ENCODE data around the gene SARDH.

DNA sequence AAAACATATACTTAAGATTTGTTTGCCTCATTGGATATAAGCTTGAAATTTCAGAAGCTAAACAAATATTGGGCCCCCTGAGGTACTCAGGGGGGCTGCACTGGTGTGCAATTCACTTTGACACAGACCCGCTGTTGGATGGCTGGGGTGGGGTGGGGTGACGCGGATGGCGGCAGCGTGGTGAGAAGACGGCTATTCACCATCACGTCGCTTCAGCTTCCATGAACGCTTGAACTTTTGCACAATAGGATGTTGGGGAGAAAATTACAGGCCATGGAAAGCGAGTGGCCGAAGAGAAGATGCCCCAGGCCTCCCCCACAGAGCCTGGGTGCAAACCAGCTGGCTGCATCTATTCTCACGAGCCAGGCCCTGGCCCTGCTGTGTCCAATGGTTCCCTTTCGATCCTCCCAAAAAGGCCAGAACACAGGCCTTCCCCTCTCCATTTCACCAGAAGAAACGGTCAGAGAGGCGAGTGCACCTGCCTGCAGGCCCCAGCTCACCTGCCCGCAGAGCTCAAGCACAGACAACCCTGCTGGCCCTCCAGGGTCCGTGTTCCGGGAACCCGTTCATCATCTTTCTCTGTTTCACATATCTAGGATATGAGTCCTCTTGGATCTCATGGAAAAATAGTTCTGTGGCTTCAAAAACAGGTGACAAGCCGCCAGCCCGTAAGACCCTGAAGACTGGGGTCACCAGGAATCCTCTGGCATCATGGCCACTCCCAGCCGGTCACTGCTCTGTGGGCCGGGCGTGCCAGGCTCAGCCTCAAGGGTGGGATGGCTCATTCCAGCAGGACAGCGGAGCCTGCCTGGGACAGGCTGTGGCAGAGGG is 46.8 kb upstream of the SARDH start:
- TF ChIP-seq, protein P1, sequence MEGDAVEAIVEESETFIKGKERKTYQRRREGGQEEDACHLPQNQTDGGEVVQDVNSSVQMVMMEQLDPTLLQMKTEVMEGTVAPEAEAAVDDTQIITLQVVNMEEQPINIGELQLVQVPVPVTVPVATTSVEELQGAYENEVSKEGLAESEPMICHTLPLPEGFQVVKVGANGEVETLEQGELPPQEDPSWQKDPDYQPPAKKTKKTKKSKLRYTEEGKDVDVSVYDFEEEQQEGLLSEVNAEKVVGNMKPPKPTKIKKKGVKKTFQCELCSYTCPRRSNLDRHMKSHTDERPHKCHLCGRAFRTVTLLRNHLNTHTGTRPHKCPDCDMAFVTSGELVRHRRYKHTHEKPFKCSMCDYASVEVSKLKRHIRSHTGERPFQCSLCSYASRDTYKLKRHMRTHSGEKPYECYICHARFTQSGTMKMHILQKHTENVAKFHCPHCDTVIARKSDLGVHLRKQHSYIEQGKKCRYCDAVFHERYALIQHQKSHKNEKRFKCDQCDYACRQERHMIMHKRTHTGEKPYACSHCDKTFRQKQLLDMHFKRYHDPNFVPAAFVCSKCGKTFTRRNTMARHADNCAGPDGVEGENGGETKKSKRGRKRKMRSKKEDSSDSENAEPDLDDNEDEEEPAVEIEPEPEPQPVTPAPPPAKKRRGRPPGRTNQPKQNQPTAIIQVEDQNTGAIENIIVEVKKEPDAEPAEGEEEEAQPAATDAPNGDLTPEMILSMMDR (IDR thresholded peaks at IDR 0.05): no peak
- TF ChIP-seq POLR2A (IDR thresholded peaks at IDR 0.05): no peak
